ENCODE data around the gene HSPA4L.

- TF ChIP-seq, protein P1, sequence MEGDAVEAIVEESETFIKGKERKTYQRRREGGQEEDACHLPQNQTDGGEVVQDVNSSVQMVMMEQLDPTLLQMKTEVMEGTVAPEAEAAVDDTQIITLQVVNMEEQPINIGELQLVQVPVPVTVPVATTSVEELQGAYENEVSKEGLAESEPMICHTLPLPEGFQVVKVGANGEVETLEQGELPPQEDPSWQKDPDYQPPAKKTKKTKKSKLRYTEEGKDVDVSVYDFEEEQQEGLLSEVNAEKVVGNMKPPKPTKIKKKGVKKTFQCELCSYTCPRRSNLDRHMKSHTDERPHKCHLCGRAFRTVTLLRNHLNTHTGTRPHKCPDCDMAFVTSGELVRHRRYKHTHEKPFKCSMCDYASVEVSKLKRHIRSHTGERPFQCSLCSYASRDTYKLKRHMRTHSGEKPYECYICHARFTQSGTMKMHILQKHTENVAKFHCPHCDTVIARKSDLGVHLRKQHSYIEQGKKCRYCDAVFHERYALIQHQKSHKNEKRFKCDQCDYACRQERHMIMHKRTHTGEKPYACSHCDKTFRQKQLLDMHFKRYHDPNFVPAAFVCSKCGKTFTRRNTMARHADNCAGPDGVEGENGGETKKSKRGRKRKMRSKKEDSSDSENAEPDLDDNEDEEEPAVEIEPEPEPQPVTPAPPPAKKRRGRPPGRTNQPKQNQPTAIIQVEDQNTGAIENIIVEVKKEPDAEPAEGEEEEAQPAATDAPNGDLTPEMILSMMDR (conservative IDR thresholded peaks at IDR 0.05; ENCODE audit: low read depth in 2 of 2) = no peak
- no peak for TF ChIP-seq POLR2AphosphoS5 (IDR thresholded peaks at IDR 0.05; ENCODE audit: low read depth)
- no peak for TF ChIP-seq EZH2 (IDR thresholded peaks at IDR 0.05; ENCODE audit: low read depth, unreplicated experiment)
These were observed 46.0 kb downstream of the HSPA4L start for GRCh38 chr4:127828121-127828520.

Data from GM23338 (cell line).